Measurements from ENCODE around the gene MIS12.

Gene MIS12

GRCh38 chr17:5536866-5537650 is 50.7 kb downstream of the MIS12 start:
- DNase-seq = no peak

GRCh38 chr17:5539286-5539685 is 52.9 kb downstream of the MIS12 start:
- no peak for DNase-seq

- no peak for DNase-seq
Measured at GRCh38 chr17:5540321-5540720, 54.0 kb downstream of the MIS12 start.

Data from activated CD4-positive, alpha-beta T cell treated with anti-CD3 and anti-CD28 coated beads, Interleukin-2, amount 50 U/mL, for 4 hours (primary cell).